Measurements from ENCODE around the gene GRID1.

DNA sequence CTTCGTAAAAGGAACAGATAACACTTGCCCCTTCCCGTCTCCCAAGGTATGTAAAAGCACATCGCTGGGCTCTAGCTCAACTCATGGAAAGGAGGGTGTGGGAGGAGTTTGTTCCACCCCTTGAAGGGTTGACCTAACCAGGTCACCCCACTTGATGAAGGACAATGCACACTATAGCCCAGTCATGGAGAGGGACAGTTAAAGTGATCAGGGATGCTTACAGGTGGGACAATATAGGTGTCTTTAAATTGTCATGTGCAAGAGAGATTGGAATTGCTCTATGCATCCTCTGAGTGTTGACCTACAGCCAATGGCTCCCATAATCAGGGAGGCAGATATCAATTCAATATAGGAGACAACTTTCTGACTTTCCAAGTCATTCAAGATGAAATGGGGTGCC is 448.2 kb downstream of the GRID1 start:
- TF ChIP-seq, protein P1, sequence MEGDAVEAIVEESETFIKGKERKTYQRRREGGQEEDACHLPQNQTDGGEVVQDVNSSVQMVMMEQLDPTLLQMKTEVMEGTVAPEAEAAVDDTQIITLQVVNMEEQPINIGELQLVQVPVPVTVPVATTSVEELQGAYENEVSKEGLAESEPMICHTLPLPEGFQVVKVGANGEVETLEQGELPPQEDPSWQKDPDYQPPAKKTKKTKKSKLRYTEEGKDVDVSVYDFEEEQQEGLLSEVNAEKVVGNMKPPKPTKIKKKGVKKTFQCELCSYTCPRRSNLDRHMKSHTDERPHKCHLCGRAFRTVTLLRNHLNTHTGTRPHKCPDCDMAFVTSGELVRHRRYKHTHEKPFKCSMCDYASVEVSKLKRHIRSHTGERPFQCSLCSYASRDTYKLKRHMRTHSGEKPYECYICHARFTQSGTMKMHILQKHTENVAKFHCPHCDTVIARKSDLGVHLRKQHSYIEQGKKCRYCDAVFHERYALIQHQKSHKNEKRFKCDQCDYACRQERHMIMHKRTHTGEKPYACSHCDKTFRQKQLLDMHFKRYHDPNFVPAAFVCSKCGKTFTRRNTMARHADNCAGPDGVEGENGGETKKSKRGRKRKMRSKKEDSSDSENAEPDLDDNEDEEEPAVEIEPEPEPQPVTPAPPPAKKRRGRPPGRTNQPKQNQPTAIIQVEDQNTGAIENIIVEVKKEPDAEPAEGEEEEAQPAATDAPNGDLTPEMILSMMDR (IDR thresholded peaks at IDR 0.05; ENCODE audit: low read length) = no peak
- no peak for TF ChIP-seq EZH2 (optimal IDR thresholded peaks at IDR 0.05; ENCODE audit: low read depth, low read length)
